Measurements from ENCODE around the gene TRPM3.
"Not testable (repeated sequence)": the region's sequence is repeated elsewhere in the genome, so short reads cannot be mapped to it uniquely, and the experiment has no call there.

TRPM3 gene

GRCh38 chr9:70791936-70792335 is 329.5 kb downstream of the TRPM3 start:
- in situ Hi-C loops (cut with HindIII; ENCODE audit: low sequenced_read_pairs) = no loop called here

GRCh38 chr9:70789086-70789485 is 332.3 kb downstream of the TRPM3 start:
- in situ Hi-C loops (cut with HindIII; ENCODE audit: low sequenced_read_pairs) = no loop called here

DNA sequence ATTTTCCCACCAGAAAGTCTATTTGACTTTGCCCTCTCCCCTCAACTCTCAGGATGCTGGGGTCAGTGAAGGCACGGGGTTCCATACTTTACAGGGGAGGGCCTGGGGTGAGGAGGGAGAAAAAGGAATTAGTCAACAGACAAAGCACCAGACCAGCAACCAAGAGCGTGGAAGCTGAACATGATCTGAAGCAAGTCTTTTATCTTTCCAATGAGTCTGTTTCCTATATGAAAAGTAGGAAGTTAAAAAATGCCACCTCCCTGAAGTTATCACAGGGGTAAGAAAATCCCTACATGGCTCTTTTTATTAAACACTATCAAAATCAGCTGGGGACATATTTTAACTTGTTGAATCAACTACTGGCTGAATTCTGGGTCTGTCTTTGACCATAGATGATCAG is 337.0 kb downstream of the TRPM3 start:
- in situ Hi-C loops (cut with HindIII; ENCODE audit: low sequenced_read_pairs) = no loop called here

- in situ Hi-C loops (cut with HindIII; ENCODE audit: low sequenced_read_pairs) = no loop called here
Observed at GRCh38 chr9:70778568-70778967, 342.9 kb downstream of the TRPM3 start.

GRCh38 chr9:70773579-70773978 is 347.8 kb downstream of the TRPM3 start:
- in situ Hi-C loops (cut with HindIII; ENCODE audit: low sequenced_read_pairs) = no loop called here

DNA sequence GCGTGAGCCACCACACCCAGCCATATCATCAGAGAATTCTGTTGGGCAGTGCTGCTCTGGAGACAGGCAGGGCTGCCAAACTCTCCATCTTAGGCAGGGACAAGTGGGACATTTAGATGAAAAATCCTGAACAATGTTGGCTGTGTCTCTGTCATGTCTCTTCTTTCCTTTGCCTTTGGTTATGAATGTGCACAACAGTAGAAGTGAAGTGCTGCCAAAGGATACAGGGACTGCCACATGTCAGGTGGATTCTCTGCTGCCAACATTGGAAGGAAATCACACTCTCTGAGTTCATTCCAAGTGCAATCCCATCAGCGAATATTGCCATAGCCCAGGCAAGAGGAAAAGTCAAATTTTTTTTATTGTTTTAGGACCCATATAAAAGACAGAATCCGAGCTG is 348.8 kb downstream of the TRPM3 start:
- in situ Hi-C loops (cut with HindIII; ENCODE audit: low sequenced_read_pairs) = no loop called here

GRCh38 chr9:70765946-70766345 is 355.5 kb downstream of the TRPM3 start:
- in situ Hi-C loops (cut with HindIII; ENCODE audit: low sequenced_read_pairs) = no loop called here

GRCh38 chr9:70761139-70761670 is 360.2 kb downstream of the TRPM3 start:
- in situ Hi-C loops (cut with HindIII; ENCODE audit: low sequenced_read_pairs) = no loop called here

- in situ Hi-C loops (cut with HindIII; ENCODE audit: low sequenced_read_pairs) = no loop called here
Observed at GRCh38 chr9:70760228-70760627, 361.2 kb downstream of the TRPM3 start.

DNA sequence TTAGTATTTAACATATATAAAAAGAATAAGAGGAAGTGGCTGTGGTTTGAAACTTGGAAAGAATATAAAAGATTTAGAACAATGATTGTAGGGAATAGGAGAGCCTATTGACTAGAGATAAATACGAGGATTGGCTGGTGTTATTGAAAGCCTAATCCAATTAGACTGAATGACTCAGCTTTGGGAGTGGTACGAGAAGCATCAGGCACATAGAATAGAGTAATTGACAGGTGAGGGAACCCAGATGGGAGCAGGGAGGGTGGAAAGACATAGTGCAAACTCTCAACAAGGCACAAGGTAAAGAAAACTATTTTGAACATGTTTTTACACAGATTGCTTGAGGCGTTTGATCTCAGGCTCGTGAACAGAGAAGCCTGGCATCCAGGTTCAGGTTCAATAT is 368.1 kb downstream of the TRPM3 start:
- in situ Hi-C loops (cut with HindIII; ENCODE audit: low sequenced_read_pairs) = no loop called here

DNA sequence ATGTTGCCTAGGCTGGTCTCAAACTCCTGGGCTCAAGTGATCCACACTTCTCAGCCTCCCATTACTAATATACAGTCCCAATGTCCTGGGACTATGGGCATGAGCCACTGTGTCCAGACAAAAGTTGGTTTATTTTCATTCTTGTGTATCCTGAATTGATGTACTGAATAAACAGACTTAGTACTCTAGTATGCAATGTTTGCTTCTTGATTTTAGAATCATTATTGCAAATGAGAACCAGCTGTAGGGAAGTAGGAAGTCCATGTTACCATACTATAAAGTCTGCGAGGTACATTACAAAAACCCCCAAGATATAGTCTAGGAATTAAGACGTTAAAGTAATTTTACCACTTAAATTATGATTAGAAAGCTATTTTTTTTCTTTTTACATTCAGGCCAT is 372.4 kb downstream of the TRPM3 start:
- in situ Hi-C loops (cut with HindIII; ENCODE audit: low sequenced_read_pairs) = no loop called here

GRCh38 chr9:70747261-70747718 is 374.1 kb downstream of the TRPM3 start:
- in situ Hi-C loops (cut with HindIII; ENCODE audit: low sequenced_read_pairs) = no loop called here

DNA sequence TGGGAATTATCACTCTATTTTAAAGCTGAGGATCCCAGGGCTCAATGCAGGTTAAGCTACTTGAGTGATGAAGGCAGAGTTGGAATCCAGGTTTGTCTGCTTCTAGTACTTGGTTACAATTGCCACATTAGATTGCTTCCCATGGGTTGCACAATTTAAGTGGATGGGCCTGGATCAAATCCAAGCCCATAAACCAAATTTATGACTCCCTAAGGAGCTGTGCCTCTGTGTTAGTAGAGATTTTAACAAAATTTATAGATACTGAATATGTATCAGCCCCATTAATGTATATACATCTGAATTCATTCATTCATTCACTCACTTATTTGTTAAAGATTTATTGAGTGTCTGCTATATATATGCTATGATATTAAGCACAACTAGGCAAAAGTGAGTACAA is 374.7 kb downstream of the TRPM3 start:
- in situ Hi-C loops (cut with HindIII; ENCODE audit: low sequenced_read_pairs) = no loop called here

DNA sequence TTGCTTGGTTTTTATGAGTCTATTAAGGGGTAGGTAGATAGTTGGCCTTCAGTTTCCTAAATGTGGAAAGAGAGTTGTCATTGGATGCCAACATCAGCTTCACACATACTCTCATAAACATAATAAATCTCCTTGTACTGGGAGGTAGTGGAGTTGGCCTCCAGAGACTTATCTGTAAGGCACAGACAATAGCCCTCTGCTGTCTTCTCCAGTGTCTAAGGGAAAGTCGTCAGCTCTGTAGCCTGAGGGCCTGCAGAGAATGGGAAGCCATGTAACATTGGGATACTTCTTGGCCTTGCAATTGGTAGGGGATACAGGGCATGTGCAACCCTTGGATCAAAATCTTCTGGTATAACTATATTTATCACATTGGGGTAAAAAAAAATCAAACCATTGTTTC is 375.1 kb downstream of the TRPM3 start:
- in situ Hi-C loops (cut with HindIII; ENCODE audit: low sequenced_read_pairs) = no loop called here

- in situ Hi-C loops (cut with HindIII; ENCODE audit: low sequenced_read_pairs) = not testable (repeated sequence)
Observed at GRCh38 chr9:70724794-70725193, 396.6 kb downstream of the TRPM3 start.

GRCh38 chr9:70724025-70724424 is 397.4 kb downstream of the TRPM3 start:
- in situ Hi-C loops (cut with HindIII; ENCODE audit: low sequenced_read_pairs) = not testable (repeated sequence)

DNA sequence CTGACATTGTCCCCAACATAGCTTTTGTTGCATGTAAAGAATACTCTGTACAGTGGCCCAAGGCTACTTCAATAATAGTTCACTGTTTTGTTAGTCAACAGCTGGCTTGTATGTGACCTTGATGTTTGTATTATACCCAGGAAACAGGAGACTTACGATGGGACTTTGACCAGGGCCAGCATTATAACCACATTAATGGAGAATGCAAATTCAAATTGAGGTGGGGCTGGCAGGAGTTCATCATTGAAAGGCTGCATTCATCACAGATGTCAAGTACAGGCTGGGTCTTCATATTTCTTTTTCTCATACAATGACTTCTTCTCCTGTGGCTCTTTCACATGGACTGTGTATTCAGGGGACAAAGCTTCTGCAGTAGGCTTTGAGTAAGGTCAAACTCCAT is 414.6 kb downstream of the TRPM3 start:
- in situ Hi-C loops (cut with HindIII; ENCODE audit: low sequenced_read_pairs) = not testable (repeated sequence)

DNA sequence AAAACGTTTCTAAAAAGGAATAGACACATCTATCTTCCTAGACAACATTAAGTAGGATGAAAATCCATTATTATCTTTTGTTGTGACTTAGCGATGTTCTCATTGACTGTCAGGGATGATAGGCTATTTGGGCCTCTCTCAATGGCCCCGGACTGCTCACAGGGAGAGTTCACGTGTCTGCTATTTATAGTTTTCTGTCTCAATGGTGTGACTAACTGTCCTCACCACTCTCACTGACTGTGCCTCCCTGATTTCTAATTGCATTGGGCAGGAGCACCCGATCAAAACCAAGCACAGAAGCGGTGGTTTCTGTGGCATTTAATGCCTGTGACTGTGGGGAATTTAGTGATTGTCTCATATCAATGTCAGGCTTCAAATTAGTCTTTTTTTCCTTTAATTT is 420.3 kb downstream of the TRPM3 start:
- in situ Hi-C loops (cut with HindIII; ENCODE audit: low sequenced_read_pairs) = no loop called here

GRCh38 chr9:70696694-70697335 is 424.6 kb downstream of the TRPM3 start:
- in situ Hi-C loops (cut with HindIII; ENCODE audit: low sequenced_read_pairs) = no loop called here

GRCh38 chr9:70694758-70695157 is 426.7 kb downstream of the TRPM3 start:
- in situ Hi-C loops (cut with HindIII; ENCODE audit: low sequenced_read_pairs) = no loop called here

DNA sequence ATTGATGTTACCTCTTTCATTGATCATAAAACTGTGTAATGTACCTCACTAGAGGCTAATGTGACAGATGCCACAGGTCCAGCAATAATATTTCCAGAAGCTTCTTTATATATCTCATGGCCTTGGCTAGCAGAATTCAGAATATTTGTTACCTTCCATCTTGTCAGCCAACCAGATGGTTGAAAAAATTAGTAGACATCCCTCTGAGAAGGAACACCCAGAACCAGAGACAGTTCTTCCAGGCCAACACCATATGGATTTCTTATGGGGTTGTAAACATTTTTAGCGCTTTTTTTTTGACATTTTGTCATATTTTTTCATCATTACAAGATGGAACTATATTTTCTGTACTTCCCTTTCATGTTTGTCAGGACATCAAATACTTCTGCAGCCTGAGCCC is 428.2 kb downstream of the TRPM3 start:
- in situ Hi-C loops (cut with HindIII; ENCODE audit: low sequenced_read_pairs) = no loop called here

- in situ Hi-C loops (cut with HindIII; ENCODE audit: low sequenced_read_pairs) = no loop called here
Observed at GRCh38 chr9:70692431-70692830, 429.0 kb downstream of the TRPM3 start.

DNA sequence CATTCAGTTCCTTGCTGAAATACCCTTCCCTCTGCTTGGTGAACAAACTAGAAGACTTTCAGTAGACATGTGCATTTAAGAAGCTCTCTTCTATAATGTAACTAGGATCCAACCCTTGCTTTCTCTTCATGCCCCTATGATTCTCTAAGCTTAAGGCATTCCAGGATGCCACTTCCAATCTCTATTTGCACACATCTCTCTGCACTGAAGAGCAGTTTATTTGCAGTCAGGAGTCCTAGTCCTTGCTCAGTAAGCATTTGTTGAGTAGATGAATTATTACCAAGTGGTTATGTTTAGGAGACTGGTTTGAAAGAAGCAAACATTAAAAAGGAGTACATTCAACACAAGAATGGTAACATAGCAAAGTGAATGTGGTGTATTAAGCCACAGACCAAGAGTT is 432.7 kb downstream of the TRPM3 start:
- in situ Hi-C loops (cut with HindIII; ENCODE audit: low sequenced_read_pairs) = no loop called here
